K562 (cell line): ENCODE results near the gene CDCP1. TPM values are rescaled to one million over a fixed set of nuclear protein-coding genes. Genes with fewer than 3 reads are reported as not detected.

ENCODE experiments used
- ATAC-seq: fragments of 200-7000 bp; cut with Tn5 transposase; 3 replicates; pipeline ENCODE4 v1.9.1; 2020; ENCODE audit warnings: moderate library complexity
- BruUV-seq: library from RNA; stranded (reverse); fragments of 400-500 nt; replicated peaks from 2 replicates; lab custom pipeline; 2021; lab: Mats Ljungman, UMichigan
- CTCF ChIA-PET: fragments of 300-600 bp; formaldehyde crosslinking; extraction: SDS; loops from one replicate; lab custom pipeline; 2021; ENCODE audit warnings: low intra/inter-chr PET ratio; lab: Yijun Ruan, JAX
- POLR2A ChIA-PET: fragments of 300-600, 350-650 bp; sonication (Branson Sonifier 250); formaldehyde crosslinking; extraction: SDS; loops from one replicate; lab custom pipeline; 2021; ENCODE audit warnings: antibody characterized with exemption, inconsistent platforms; lab: Yijun Ruan, JAX
- DNase-seq, 4 experiments: peaks; one replicate each; pipeline versions ENCODE4 v3.0.0 to v3.0.0-alpha.2; 2011 to 2018; ENCODE audit warnings: low spot score in 3 of 4, mixed read lengths in 3 of 4; ENCODE audit errors: extremely low read depth in 1 of 4
- FAIRE-seq: peaks from 2 replicates; lab custom pipeline; 2011; peaks lifted over from hg19 to GRCh38; lab: Jason Lieb, UNC
- H2AFZ ChIP-seq: 2 replicates; pipeline ENCODE4 v1.6.0; 2011; ENCODE audit warnings: low read depth, low read length, control low read depth, inconsistent platforms
- H3K27ac ChIP-seq: fragments of 200-600 bp; 3 replicates; pipeline ENCODE4 v1.8.0; 2011; ENCODE audit warnings: low read depth, mild to moderate bottlenecking, control low read depth, inconsistent platforms, low read length, moderate library complexity, mixed read lengths; ENCODE audit errors: extremely low read depth
- H3K27me3 ChIP-seq, 2 experiments: fragments of 300-600 bp in 1 of 2; 2 replicates in 1 of 2; 3 replicates in 1 of 2; pipeline versions ENCODE4 v1.6.0 to v1.8.0; 2011; ENCODE audit warnings: inconsistent platforms in 2 of 2, low read length in 2 of 2, mild to moderate bottlenecking in 1 of 2, mixed read lengths in 1 of 2, moderate library complexity in 1 of 2; ENCODE audit not compliant: control insufficient read depth in 2 of 2, insufficient read depth in 2 of 2
- H3K36me3 ChIP-seq: fragments of 300-600 bp; 3 replicates; pipeline ENCODE4 v1.8.0; 2011; ENCODE audit warnings: mild to moderate bottlenecking, low read length, inconsistent platforms; ENCODE audit not compliant: control insufficient read depth, insufficient read depth
- H3K4me1 ChIP-seq, 2 experiments: fragments of 200-600 bp in 1 of 2; replicated peaks in 1 of 2; 2 replicates in 1 of 2; 3 replicates in 1 of 2; pipeline versions ENCODE4 v1.5.1 to v1.8.0; 2011; ENCODE audit warnings: inconsistent platforms in 2 of 2, low read length in 2 of 2, mild to moderate bottlenecking in 1 of 2, mixed read lengths in 1 of 2, moderate library complexity in 1 of 2; ENCODE audit not compliant: control insufficient read depth in 2 of 2, insufficient read depth in 2 of 2
- H3K4me2 ChIP-seq: 2 replicates; pipeline ENCODE4 v1.6.1; 2011; ENCODE audit warnings: low read length, control low read depth, inconsistent platforms, mixed read lengths; ENCODE audit not compliant: insufficient read depth
- H3K4me3 ChIP-seq: fragments of 200-600 bp; sonication (generic), shearing (Covaris generic); 2 replicates; pipeline ENCODE4 v1.5.1; 2016; ENCODE audit warnings: control low read depth, inconsistent platforms
- H3K79me2 ChIP-seq: fragments of 200-600 bp; 3 replicates; pipeline ENCODE4 v1.8.0; 2011; ENCODE audit warnings: low read length, inconsistent platforms; ENCODE audit not compliant: control insufficient read depth, insufficient read depth
- H3K9ac ChIP-seq, 2 experiments: 2 replicates each; pipeline versions ENCODE4 v1.6.0 to v1.6.1; 2011; ENCODE audit warnings: low read depth in 2 of 2, low read length in 2 of 2, control low read depth in 1 of 2, inconsistent platforms in 1 of 2, mild to moderate bottlenecking in 1 of 2, mixed read lengths in 1 of 2; ENCODE audit not compliant: insufficient read depth in 1 of 2
- H3K9me1 ChIP-seq: one replicate; pipeline ENCODE4 v1.6.0; 2011; ENCODE audit warnings: inconsistent platforms, mild to moderate bottlenecking, low read length, moderate library complexity; ENCODE audit not compliant: control insufficient read depth, insufficient read depth
- H3K9me3 ChIP-seq: replicated peaks from 2 replicates; pipeline ENCODE4 v1.5.1; 2011; ENCODE audit warnings: low read depth, low read length, inconsistent platforms; ENCODE audit not compliant: control insufficient read depth, insufficient read depth
- H4K20me1 ChIP-seq: replicated peaks from 2 replicates; pipeline ENCODE4 v1.6.1; 2011; ENCODE audit warnings: low read length, inconsistent platforms, mixed read lengths; ENCODE audit not compliant: control insufficient read depth, insufficient read depth
- ARID3A ChIP-seq: IDR thresholded peaks from 2 replicates; pipeline ENCODE4 v1.6.1; 2012; ENCODE audit warnings: low read depth, low read length, improper control_type of control experiment, borderline replicate concordance
- ETV1 ChIP-seq: fragments of 450-650 bp; conservative IDR thresholded peaks from 2 replicates; pipeline ENCODE4 v1.6.1; 2016; ENCODE audit warnings: missing genetic modification characterization, control low read depth, low read depth, missing compliant biosample characterization
- NFRKB ChIP-seq: fragments of 450-650 bp; IDR thresholded peaks from 2 replicates; pipeline ENCODE4 v1.6.1; 2016; ENCODE audit warnings: low read depth
- WGBS: fragments of 100-300 bp; shearing (Covaris generic); methylation state at CpG from one replicate; pipeline ENCODE4 v1.1.6; 2016; ENCODE audit warnings: low coverage, mixed read lengths; ENCODE audit not compliant: insufficient coverage; ENCODE audit errors: missing lambda C conversion rate; 5-methylcytosine and 5-hydroxymethylcytosine counted together
- in situ Hi-C: fragments of 300-500 bp; cut with MboI; formaldehyde crosslinking; loops from 4 replicates; pipeline ENCODE4 v1.15.0; 2018; ENCODE audit warnings: inconsistent platforms, mixed read lengths
- intact Hi-C: fragments of 100-400 bp; cut with micrococcal nuclease; formaldehyde crosslinking; loops from 2 replicates; pipeline ENCODE4 v1.14.2; 2022
- polyA plus RNA-seq, 8 experiments: library from polyadenylated mRNA; depleted of rRNA in 4 of 8; stranded (reverse) in 5 of 8; unstranded in 3 of 8; fragments of >200 nt; fragmentation: Nextera tagmentation in 2 of 8; fragmentation: Illumina TruSeq in 1 of 8; extraction: Ambion mirVana in 2 of 8; extraction: Trizol in 1 of 8; gene quantifications; 2 replicates each; pipeline versions ENCODE4 v1.2.1 to v1.2.3, GENCODE V29; 2011 to 2014; ENCODE audit warnings: inconsistent platforms in 1 of 8, missing spikeins in 1 of 8
- total RNA-seq, 7 experiments: library from RNA; depleted of rRNA in 6 of 7; stranded (reverse); fragments of >200 nt in 6 of 7; fragmentation: Illumina TruSeq in 2 of 7; extraction: Trizol in 2 of 7; gene quantifications; 2 replicates each; pipeline versions ENCODE4 v1.2.1 to v1.2.3, GENCODE V29; 2011 to 2021; ENCODE audit warnings: low replicate concordance in 1 of 7
- TF ChIP-seq, protein P1 (sequence below): fragments of 200-800 bp; sonication (Bioruptor generic); IDR thresholded peaks from 2 replicates; pipeline ENCODE4 v1.6.1; 2017; ENCODE audit warnings: missing genetic modification characterization, missing compliant biosample characterization
- TF ChIP-seq, protein P2 (sequence below), 3 experiments: fragments of 200-800 bp in 1 of 3; sonication (Bioruptor generic) in 1 of 3; sonication (generic) in 1 of 3; formaldehyde crosslinking in 1 of 3; IDR thresholded peaks; 2 replicates each; pipeline versions ENCODE4 v1.6.1 to v1.8.0; 2016 to 2022; ENCODE audit warnings: mild to moderate bottlenecking in 2 of 3, missing compliant biosample characterization in 2 of 3, missing genetic modification characterization in 2 of 3, missing genetic modification reagents in 1 of 3

Gene CDCP1
- total and polyA plus RNA-seq, 9 of the 15 experiments (the other 6 are each of a cell fraction or from before 2014, with no cell fraction given): 3.9 to 16.4 (median 5.2) TPM

- Histone ChIP-seq H2AFZ (no peak overlapping the region), H3K79me2 (no peaks in the 10 kb centered on the region), H3K36me3 (no peaks in the 10 kb centered on the region), H3K9me1 (no peaks in the 10 kb centered on the region), H3K4me3 (no peak overlapping the region), H3K27me3 (no peaks in the 10 kb centered on the region), H3K4me1 (peaks cover 12 to 29% of the 10 kb centered on the region in 2 experiments), H3K4me2 (no peak overlapping the region), H3K9ac (no peak overlapping the region), H3K9me3 (peaks cover 10% of the 10 kb centered on the region), H3K27ac (no peak overlapping the region), H4K20me1 (no peaks in the 10 kb centered on the region)
- TF ChIP-seq, protein P1, sequence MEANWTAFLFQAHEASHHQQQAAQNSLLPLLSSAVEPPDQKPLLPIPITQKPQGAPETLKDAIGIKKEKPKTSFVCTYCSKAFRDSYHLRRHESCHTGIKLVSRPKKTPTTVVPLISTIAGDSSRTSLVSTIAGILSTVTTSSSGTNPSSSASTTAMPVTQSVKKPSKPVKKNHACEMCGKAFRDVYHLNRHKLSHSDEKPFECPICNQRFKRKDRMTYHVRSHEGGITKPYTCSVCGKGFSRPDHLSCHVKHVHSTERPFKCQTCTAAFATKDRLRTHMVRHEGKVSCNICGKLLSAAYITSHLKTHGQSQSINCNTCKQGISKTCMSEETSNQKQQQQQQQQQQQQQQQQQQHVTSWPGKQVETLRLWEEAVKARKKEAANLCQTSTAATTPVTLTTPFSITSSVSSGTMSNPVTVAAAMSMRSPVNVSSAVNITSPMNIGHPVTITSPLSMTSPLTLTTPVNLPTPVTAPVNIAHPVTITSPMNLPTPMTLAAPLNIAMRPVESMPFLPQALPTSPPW: no peak
- TF ChIP-seq ARID3A: no peak
- TF ChIP-seq, protein P2, sequence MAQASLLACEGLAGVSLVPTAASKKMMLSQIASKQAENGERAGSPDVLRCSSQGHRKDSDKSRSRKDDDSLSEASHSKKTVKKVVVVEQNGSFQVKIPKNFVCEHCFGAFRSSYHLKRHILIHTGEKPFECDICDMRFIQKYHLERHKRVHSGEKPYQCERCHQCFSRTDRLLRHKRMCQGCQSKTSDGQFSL (CRISPR knock-in tag; IDR thresholded peaks at IDR 0.05): no peak
- TF ChIP-seq, protein P2 (tag; IDR thresholded peaks at IDR 0.05): no peak
- no peak for TF ChIP-seq ETV1 (tag)
- TF ChIP-seq NFRKB: no peak
- in situ Hi-C loops (no loop called here), intact Hi-C loops (no loop called here)
- FAIRE-seq (no peak), DNase-seq (no peak), ATAC-seq (no peak)
- BruUV-seq: no TSS peak
- CTCF ChIA-PET: no interaction called here
- 44% methylated on average over 6 of the region's 6 CpGs for WGBS
- POLR2A ChIA-PET: interaction anchor here (0.6 to 1.0 kb wide), 3 partner anchors 9 to 238 kb away, joined by 3 to 6 read pairs (median 3); no protein-coding TSS in a partner anchor
Measured at GRCh38 chr3:45163481-45163880, 17.3 kb upstream of the CDCP1 start.
